ENCODE results near the gene PFKFB2. TPM values are rescaled to one million over a fixed set of nuclear protein-coding genes. Genes with fewer than 3 reads are reported as not detected.
A peak's percentile ranks its signal among the peaks of the same experiment; 100 is the strongest.

Gene PFKFB2
- total RNA-seq, 1 experiment from 2014 or later = 28.0 TPM

DNA sequence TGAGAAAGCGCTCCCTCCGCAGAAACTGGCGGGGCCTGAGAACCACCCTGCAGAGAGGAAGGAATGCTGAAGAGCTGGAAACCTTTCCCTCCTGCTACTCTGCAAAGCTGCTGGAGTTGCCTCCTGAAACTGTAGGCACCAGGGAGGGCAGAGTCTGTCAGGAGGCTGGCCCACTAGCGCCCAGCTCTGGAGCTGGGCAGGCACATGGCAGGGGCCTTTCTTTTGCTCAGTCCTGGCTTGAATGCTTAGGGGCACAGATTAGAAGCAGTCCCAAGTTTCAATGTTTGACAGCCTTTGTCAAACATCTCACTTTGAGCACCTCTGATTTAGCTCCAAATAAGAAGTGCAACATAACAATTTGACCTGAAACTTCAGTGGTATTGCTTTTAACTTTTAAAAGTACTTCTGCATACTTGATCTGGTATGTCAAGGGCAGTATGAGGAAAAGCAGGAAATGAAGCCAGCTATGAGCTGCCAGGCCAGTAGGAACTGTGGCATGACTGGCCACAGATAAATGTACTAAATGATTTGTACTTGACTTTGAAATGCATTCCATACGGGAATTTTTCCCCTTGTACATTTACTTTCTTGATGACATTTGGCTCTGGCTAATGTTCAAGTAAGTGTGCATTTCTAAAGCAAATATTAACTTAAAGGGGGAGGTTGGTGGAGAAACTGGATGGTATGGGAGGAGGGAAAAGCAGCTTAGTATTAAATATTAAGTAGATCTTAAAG, 27.8 kb upstream of the PFKFB2 start:
- H3K4me1 ChIP-seq (replicated peaks; ENCODE audit: insufficient read depth) = peaks cover 90% of the 10 kb centered on the region

DNA sequence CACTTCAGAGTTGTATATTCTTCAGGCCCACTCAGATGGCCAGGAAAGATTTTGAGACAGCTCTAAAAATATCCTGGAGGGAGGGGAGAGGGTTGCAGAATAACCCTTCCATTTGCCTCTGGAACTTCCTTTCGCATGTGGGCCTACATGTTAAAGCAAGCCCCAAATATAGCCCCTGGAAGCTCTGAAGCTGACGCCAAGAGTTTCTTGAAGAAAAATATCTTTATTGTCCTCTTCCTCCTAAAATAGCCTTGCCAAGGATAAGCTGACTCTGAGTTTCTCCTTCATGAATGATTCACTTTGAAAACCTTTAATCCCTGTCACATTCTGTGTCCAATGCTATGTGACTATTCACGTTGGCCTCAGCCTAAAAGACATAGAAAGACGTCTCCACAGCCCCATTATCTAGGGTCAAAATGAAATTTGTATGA, 27.0 kb upstream of the PFKFB2 start:
- peaks cover 34% of the 10 kb centered on the region for H3F3A ChIP-seq (ENCODE audit: insufficient read depth, low read depth)
- H3K27me3 ChIP-seq (ENCODE audit: insufficient read depth, low read depth) = no peaks in the 10 kb centered on the region
- TF ChIP-seq, protein P1, sequence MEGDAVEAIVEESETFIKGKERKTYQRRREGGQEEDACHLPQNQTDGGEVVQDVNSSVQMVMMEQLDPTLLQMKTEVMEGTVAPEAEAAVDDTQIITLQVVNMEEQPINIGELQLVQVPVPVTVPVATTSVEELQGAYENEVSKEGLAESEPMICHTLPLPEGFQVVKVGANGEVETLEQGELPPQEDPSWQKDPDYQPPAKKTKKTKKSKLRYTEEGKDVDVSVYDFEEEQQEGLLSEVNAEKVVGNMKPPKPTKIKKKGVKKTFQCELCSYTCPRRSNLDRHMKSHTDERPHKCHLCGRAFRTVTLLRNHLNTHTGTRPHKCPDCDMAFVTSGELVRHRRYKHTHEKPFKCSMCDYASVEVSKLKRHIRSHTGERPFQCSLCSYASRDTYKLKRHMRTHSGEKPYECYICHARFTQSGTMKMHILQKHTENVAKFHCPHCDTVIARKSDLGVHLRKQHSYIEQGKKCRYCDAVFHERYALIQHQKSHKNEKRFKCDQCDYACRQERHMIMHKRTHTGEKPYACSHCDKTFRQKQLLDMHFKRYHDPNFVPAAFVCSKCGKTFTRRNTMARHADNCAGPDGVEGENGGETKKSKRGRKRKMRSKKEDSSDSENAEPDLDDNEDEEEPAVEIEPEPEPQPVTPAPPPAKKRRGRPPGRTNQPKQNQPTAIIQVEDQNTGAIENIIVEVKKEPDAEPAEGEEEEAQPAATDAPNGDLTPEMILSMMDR (conservative IDR thresholded peaks at IDR 0.05) = no peak
- no peak for TF ChIP-seq EZH2 (IDR thresholded peaks at IDR 0.05; ENCODE audit: low read depth)
- peaks cover 12% of the 10 kb centered on the region; the same call in 1 of the 2 replicates for H3K79me2 ChIP-seq (ENCODE audit: low read depth)
- no peaks in the 10 kb centered on the region for H3K36me3 ChIP-seq (ENCODE audit: low read depth)
- peak overlapping the region; percentile 97 for H3K27ac ChIP-seq
- no peaks in the 10 kb centered on the region for H3K9me3 ChIP-seq (ENCODE audit: insufficient read depth, low read depth)
- intact Hi-C loops (cut with micrococcal nuclease; ENCODE audit: unreplicated experiment) = loop anchor here (2.0 to 10.0 kb wide), 3 partner anchors 43 to 299 kb away; partner anchors contain the start of gene CD55
- no TSS peak for BruUV-seq (replicated peaks)
- no peaks in the 10 kb centered on the region for H4K20me1 ChIP-seq (ENCODE audit: insufficient read depth)
- H2AFZ ChIP-seq = no peak overlapping the region
- ChIA-PET POLR2A (ENCODE audit: unreplicated experiment) (interaction anchor here (0.6 kb wide), 1 partner anchor 24 kb away, joined by 8 read pairs; no protein-coding TSS in a partner anchor), CTCF (no interaction called here)
- no peaks in the 10 kb centered on the region for H3K9me2 ChIP-seq (ENCODE audit: insufficient read depth)
- H3K4me2 ChIP-seq = peak overlapping the region; percentile 62
- H3K4me3 ChIP-seq = no peak overlapping the region
- peaks cover 90% of the 10 kb centered on the region for H3K4me1 ChIP-seq (replicated peaks; ENCODE audit: insufficient read depth)
- no peak for DNase-seq

More for the DNA sequence above, 27.8 kb upstream of the PFKFB2 start:
- no peak overlapping the region for H3K4me3 ChIP-seq
- TF ChIP-seq EZH2 (IDR thresholded peaks at IDR 0.05; ENCODE audit: low read depth) = no peak
- TF ChIP-seq, protein P1 (conservative IDR thresholded peaks at IDR 0.05) = no peak
- no peak overlapping the region for H2AFZ ChIP-seq
- POLR2A ChIA-PET (ENCODE audit: unreplicated experiment) = interaction anchor here (0.6 to 1.3 kb wide), 10 partner anchors 7 to 311 kb away, joined by 3 to 16 read pairs (median 5); partner anchors contain the start of genes C1orf116 and PFKFB2
- no peaks in the 10 kb centered on the region for H3K9me2 ChIP-seq (ENCODE audit: insufficient read depth)
- H3K79me2 ChIP-seq (ENCODE audit: low read depth) = 0 out of 2 replicates have a peak, but pooled peaks cover 7% of the 10 kb centered on the region
- no peaks in the 10 kb centered on the region for H4K20me1 ChIP-seq (ENCODE audit: insufficient read depth)
- CTCF ChIA-PET = interaction anchor here (0.6 to 1.8 kb wide), 3 partner anchors 20 to 1106 kb away, joined by 5 to 13 read pairs (median 5); no protein-coding TSS in a partner anchor
- no peaks in the 10 kb centered on the region for H3K36me3 ChIP-seq (ENCODE audit: low read depth)
- H3K9me3 ChIP-seq (ENCODE audit: insufficient read depth, low read depth) = no peaks in the 10 kb centered on the region
- BruUV-seq (replicated peaks) = TSS peak; percentile 6
- peak overlapping the region; percentile 62 for H3K4me2 ChIP-seq
- peaks cover 34% of the 10 kb centered on the region for H3F3A ChIP-seq (ENCODE audit: insufficient read depth, low read depth)
- H3K27ac ChIP-seq = peak overlapping the region; percentile 97
- intact Hi-C loops (cut with micrococcal nuclease; ENCODE audit: unreplicated experiment) = loop anchor here (10.0 kb wide), 1 partner anchor 299 kb away; the partner anchor contains the start of gene CD55
- DNase-seq = peak; percentile 80 to 90
- no peaks in the 10 kb centered on the region for H3K27me3 ChIP-seq (ENCODE audit: insufficient read depth, low read depth)

GRCh38 chr1:207027206-207027777, 25.8 kb upstream of the PFKFB2 start:
- peak overlapping the region; percentile 97 for H3K27ac ChIP-seq
- H3F3A ChIP-seq (ENCODE audit: insufficient read depth, low read depth) = peaks cover 39% of the 10 kb centered on the region
- TF ChIP-seq, protein P1 (conservative IDR thresholded peaks at IDR 0.05) = no peak
- TF ChIP-seq EZH2 (IDR thresholded peaks at IDR 0.05; ENCODE audit: low read depth) = no peak
- peaks cover 90% of the 10 kb centered on the region for H3K4me1 ChIP-seq (replicated peaks; ENCODE audit: insufficient read depth)
- H3K79me2 ChIP-seq (ENCODE audit: low read depth) = peaks cover 24% of the 10 kb centered on the region
- ChIA-PET CTCF (interaction anchor here (1.0 kb wide), 1 partner anchor 23 kb away, joined by 5 read pairs; no protein-coding TSS in a partner anchor), POLR2A (ENCODE audit: unreplicated experiment) (interaction anchor here (0.6 to 1.2 kb wide), 5 partner anchors 9 to 122 kb away, joined by 3 to 5 read pairs (median 3); partner anchors contain the start of gene PFKFB2)
- peak overlapping the region; percentile 13; the same call in 1 of the 2 replicates for H3K4me3 ChIP-seq
- H3K36me3 ChIP-seq (ENCODE audit: low read depth) = no peaks in the 10 kb centered on the region
- H3K9me3 ChIP-seq (ENCODE audit: insufficient read depth, low read depth) = no peaks in the 10 kb centered on the region
- H3K9me2 ChIP-seq (ENCODE audit: insufficient read depth) = no peaks in the 10 kb centered on the region
- H4K20me1 ChIP-seq (ENCODE audit: insufficient read depth) = no peaks in the 10 kb centered on the region
- intact Hi-C loops (cut with micrococcal nuclease; ENCODE audit: unreplicated experiment) = loop anchor here (1.0 to 10.0 kb wide), 6 partner anchors 20 to 298 kb away; partner anchors contain the start of gene CD55
- no peak overlapping the region for H2AFZ ChIP-seq
- DNase-seq = peak; percentile 92 to 97
- peak overlapping the region; percentile 62 for H3K4me2 ChIP-seq
- H3K27me3 ChIP-seq (ENCODE audit: insufficient read depth, low read depth) = no peaks in the 10 kb centered on the region
- BruUV-seq (replicated peaks) = no TSS peak
